GM19395 (cell line): Measurements from ENCODE around the gene LRPPRC.
A peak's percentile ranks its signal among the peaks of the same experiment; 100 is the strongest.
"Not testable (repeated sequence)": the region's sequence is repeated elsewhere in the genome, so short reads cannot be mapped to it uniquely, and the experiment has no call there.

Experiments
- ATAC-seq: cut with Tn5 transposase; IDR thresholded peaks from one replicate; pipeline ENCODE4 v1.9.1; 2021; ENCODE audit warnings: mild to moderate bottlenecking, moderate library complexity; ENCODE audit not compliant: unreplicated experiment

LRPPRC gene

GRCh38 chr2:43911136-43911790 lies 84.5 kb downstream of the LRPPRC start:
- ATAC-seq = not testable (repeated sequence)

- ATAC-seq = no peak
These were observed 89.2 kb downstream of the LRPPRC start for GRCh38 chr2:43906448-43907109.

- ATAC-seq = no peak
These were observed 89.9 kb downstream of the LRPPRC start for GRCh38 chr2:43905871-43906270.

- ATAC-seq = no peak
These were observed 90.4 kb downstream of the LRPPRC start for GRCh38 chr2:43905371-43905803.

GRCh38 chr2:43899589-43899988 lies 96.2 kb downstream of the LRPPRC start:
- no peak for ATAC-seq

- no peak for ATAC-seq
These were observed 96.9 kb downstream of the LRPPRC start for GRCh38 chr2:43898838-43899346.

- ATAC-seq = no peak
These were observed 97.5 kb downstream of the LRPPRC start for GRCh38 chr2:43898134-43898837.

- ATAC-seq = no peak
These were observed 98.3 kb downstream of the LRPPRC start for GRCh38 chr2:43897492-43897891.

GRCh38 chr2:43896906-43897305 lies 98.9 kb downstream of the LRPPRC start:
- ATAC-seq = no peak

- no peak for ATAC-seq
These were observed 101.0 kb downstream of the LRPPRC start for GRCh38 chr2:43894743-43895142.

- no peak for ATAC-seq
These were observed 104.9 kb downstream of the LRPPRC start for GRCh38 chr2:43890855-43891254.

- no peak for ATAC-seq
These were observed 106.4 kb downstream of the LRPPRC start for GRCh38 chr2:43889416-43889815.

GRCh38 chr2:43887176-43887575 lies 108.6 kb downstream of the LRPPRC start:
- no peak for ATAC-seq

GRCh38 chr2:43885132-43885632 lies 110.6 kb downstream of the LRPPRC start:
- ATAC-seq = no peak

- ATAC-seq = no peak
These were observed 111.1 kb downstream of the LRPPRC start for GRCh38 chr2:43884689-43885088.

- no peak for ATAC-seq
These were observed 113.5 kb downstream of the LRPPRC start for GRCh38 chr2:43882312-43882711.

- ATAC-seq = no peak
These were observed 114.8 kb downstream of the LRPPRC start for GRCh38 chr2:43880952-43881351.

- no peak for ATAC-seq
These were observed 115.3 kb downstream of the LRPPRC start for GRCh38 chr2:43880471-43880870.

- ATAC-seq = no peak
These were observed 116.5 kb downstream of the LRPPRC start for GRCh38 chr2:43879261-43879660.

GRCh38 chr2:43877782-43878464 lies 117.9 kb downstream of the LRPPRC start:
- peak; percentile 72 for ATAC-seq
